Measurements from ENCODE around the gene LLGL2. TPM values are rescaled to one million over a fixed set of nuclear protein-coding genes. Genes with fewer than 3 reads are reported as not detected.

LLGL2 gene
- total RNA-seq, 2 experiments from 2014 or later = 12.6 to 21.6 TPM

- no peaks in the 10 kb centered on the region for H3K9me2 ChIP-seq (ENCODE audit: insufficient read depth, low read length)
- H3K4me1 ChIP-seq (ENCODE audit: insufficient read depth, low read length, poor library complexity, severe bottlenecking) = peaks cover 19% of the 10 kb centered on the region
- ChIA-PET POLR2A (no interaction called here), CTCF (ENCODE audit: unreplicated experiment) (interaction anchor here (0.6 kb wide), 1 partner anchor 775 kb away, joined by 3 read pairs; no protein-coding TSS in a partner anchor)
- H4K20me1 ChIP-seq (ENCODE audit: insufficient read depth, low read length) = no peaks in the 10 kb centered on the region
- H3K4me3 ChIP-seq (ENCODE audit: low read depth, low read length, poor library complexity, severe bottlenecking) = peak overlapping the region; percentile 72
- DNase-seq (ENCODE audit: low spot score) = no peak
- TSS peak; percentile 60 for BruUV-seq (replicated peaks)
- H3K4me2 ChIP-seq (ENCODE audit: low read length) = peak overlapping the region; percentile 96
- no peaks in the 10 kb centered on the region for H3K9me3 ChIP-seq (ENCODE audit: low read length)
- intact Hi-C loops (cut with micrococcal nuclease; ENCODE audit: unreplicated experiment) = loop anchor here (2.0 kb wide), 4 partner anchors 46 to 254 kb away; partner anchors contain the start of gene MIF4GD
- no peaks in the 10 kb centered on the region for H3K79me2 ChIP-seq (ENCODE audit: insufficient read depth, low read depth, low read length)
- no peak overlapping the region for H3K27ac ChIP-seq (ENCODE audit: low read depth, low read length, poor library complexity, severe bottlenecking)
- H3K36me3 ChIP-seq (ENCODE audit: insufficient read depth, low read length) = peaks cover 28% of the 10 kb centered on the region
- peak overlapping the region; percentile 86 for H2AFZ ChIP-seq (ENCODE audit: low read length)
- TF ChIP-seq, protein P1, sequence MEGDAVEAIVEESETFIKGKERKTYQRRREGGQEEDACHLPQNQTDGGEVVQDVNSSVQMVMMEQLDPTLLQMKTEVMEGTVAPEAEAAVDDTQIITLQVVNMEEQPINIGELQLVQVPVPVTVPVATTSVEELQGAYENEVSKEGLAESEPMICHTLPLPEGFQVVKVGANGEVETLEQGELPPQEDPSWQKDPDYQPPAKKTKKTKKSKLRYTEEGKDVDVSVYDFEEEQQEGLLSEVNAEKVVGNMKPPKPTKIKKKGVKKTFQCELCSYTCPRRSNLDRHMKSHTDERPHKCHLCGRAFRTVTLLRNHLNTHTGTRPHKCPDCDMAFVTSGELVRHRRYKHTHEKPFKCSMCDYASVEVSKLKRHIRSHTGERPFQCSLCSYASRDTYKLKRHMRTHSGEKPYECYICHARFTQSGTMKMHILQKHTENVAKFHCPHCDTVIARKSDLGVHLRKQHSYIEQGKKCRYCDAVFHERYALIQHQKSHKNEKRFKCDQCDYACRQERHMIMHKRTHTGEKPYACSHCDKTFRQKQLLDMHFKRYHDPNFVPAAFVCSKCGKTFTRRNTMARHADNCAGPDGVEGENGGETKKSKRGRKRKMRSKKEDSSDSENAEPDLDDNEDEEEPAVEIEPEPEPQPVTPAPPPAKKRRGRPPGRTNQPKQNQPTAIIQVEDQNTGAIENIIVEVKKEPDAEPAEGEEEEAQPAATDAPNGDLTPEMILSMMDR (conservative IDR thresholded peaks at IDR 0.05; ENCODE audit: low read length) = no peak
- no peak for TF ChIP-seq EZH2phosphoT487 (IDR thresholded peaks at IDR 0.05; ENCODE audit: borderline replicate concordance, low read depth, low read length)
Measured at GRCh38 chr17:75524269-75524969, 1.1 kb upstream of the LLGL2 start.

- POLR2A ChIA-PET = interaction anchor here (0.6 to 1.2 kb wide), 4 partner anchors 16 to 909 kb away, joined by 3 to 6 read pairs (median 3); partner anchors contain the start of gene SLC25A19
- no peaks in the 10 kb centered on the region for H3K9me3 ChIP-seq (ENCODE audit: low read length)
- no peak for DNase-seq (ENCODE audit: low spot score)
- H3K27ac ChIP-seq (ENCODE audit: low read depth, low read length, poor library complexity, severe bottlenecking) = no peak overlapping the region
- H3K4me1 ChIP-seq (ENCODE audit: insufficient read depth, low read length, poor library complexity, severe bottlenecking) = peaks cover 19% of the 10 kb centered on the region
- no TSS peak for BruUV-seq (replicated peaks)
- CTCF ChIA-PET (ENCODE audit: unreplicated experiment) = interaction anchor here (0.7 to 1.0 kb wide), 3 partner anchors 10 to 255 kb away, joined by 3 to 4 read pairs (median 4); partner anchors contain the start of genes MIF4GD and TSEN54
- H3K79me2 ChIP-seq (ENCODE audit: insufficient read depth, low read depth, low read length) = no peaks in the 10 kb centered on the region
- H4K20me1 ChIP-seq (ENCODE audit: insufficient read depth, low read length) = no peaks in the 10 kb centered on the region
- peak overlapping the region; percentile 83 for H2AFZ ChIP-seq (ENCODE audit: low read length)
- no peaks in the 10 kb centered on the region for H3K9me2 ChIP-seq (ENCODE audit: insufficient read depth, low read length)
- TF ChIP-seq, protein P1 (conservative IDR thresholded peaks at IDR 0.05; ENCODE audit: low read length) = no peak
- TF ChIP-seq EZH2phosphoT487 (IDR thresholded peaks at IDR 0.05; ENCODE audit: borderline replicate concordance, low read depth, low read length) = no peak
- intact Hi-C loops (cut with micrococcal nuclease; ENCODE audit: unreplicated experiment) = loop anchor here (2.0 kb wide), 4 partner anchors 45 to 255 kb away; partner anchors contain the start of gene MIF4GD
- H3K4me3 ChIP-seq (ENCODE audit: low read depth, low read length, poor library complexity, severe bottlenecking) = peak overlapping the region; percentile 72
- H3K4me2 ChIP-seq (ENCODE audit: low read length) = peak overlapping the region; percentile 96
- H3K36me3 ChIP-seq (ENCODE audit: insufficient read depth, low read length) = peaks cover 24% of the 10 kb centered on the region
Measured at GRCh38 chr17:75525806-75526554, 483 bp downstream of the LLGL2 start.
